ENCODE results near the gene ESRP2. TPM values are rescaled to one million over a fixed set of nuclear protein-coding genes. Genes with fewer than 3 reads are reported as not detected.

The ESRP2 gene
- total RNA-seq, 1 experiment from 2014 or later = 0.19 TPM

DNA sequence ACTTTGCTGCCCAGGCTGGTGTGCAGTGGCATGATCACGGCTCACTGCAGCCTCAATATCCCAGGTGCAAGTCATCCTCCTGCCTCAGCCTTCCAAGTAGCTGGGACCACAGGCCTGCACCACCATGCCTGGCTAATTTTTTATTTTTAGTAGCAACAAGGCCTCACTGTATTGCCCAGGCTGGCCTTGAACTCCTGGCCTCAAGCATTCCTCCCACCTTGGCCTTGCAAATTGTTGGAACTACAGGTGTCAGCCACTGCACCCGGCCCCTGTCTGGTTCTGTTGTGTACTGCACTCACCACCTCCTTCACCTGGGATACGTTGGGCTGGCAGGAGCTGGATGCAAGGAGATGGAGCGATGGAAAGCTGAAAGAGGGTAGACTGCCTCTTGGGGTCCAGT, 17.8 kb upstream of the ESRP2 start:
- H3K4me1 ChIP-seq (ENCODE audit: insufficient read depth, low read length, poor library complexity, severe bottlenecking) = no peaks in the 10 kb centered on the region
- no peak overlapping the region for H3K4me3 ChIP-seq (ENCODE audit: low read depth, low read length, poor library complexity, severe bottlenecking)
- no peaks in the 10 kb centered on the region for H3K27me3 ChIP-seq (replicated peaks; ENCODE audit: insufficient read depth, low read depth, low read length, poor library complexity)
- intact Hi-C loops (cut with micrococcal nuclease; ENCODE audit: unreplicated experiment) = no loop called here
- POLR2A ChIA-PET (ENCODE audit: low non-redundant PET) = no interaction called here
- no TSS peak for BruUV-seq (replicated peaks)
- CTCF ChIA-PET = no interaction called here
- DNase-seq (ENCODE audit: low spot score) = no peak
- H3K9me3 ChIP-seq (ENCODE audit: low read depth, low read length, poor library complexity, severe bottlenecking) = no peaks in the 10 kb centered on the region
- no peak overlapping the region for H3K27ac ChIP-seq (ENCODE audit: low read depth, low read length, poor library complexity, severe bottlenecking)
- H3K36me3 ChIP-seq (ENCODE audit: insufficient read depth, low read length, poor library complexity, severe bottlenecking) = no peaks in the 10 kb centered on the region
- TF ChIP-seq EZH2 (IDR thresholded peaks at IDR 0.05; ENCODE audit: borderline replicate concordance, low read depth, low read length, poor library complexity, severe bottlenecking) = no peak
- TF ChIP-seq, protein P1, sequence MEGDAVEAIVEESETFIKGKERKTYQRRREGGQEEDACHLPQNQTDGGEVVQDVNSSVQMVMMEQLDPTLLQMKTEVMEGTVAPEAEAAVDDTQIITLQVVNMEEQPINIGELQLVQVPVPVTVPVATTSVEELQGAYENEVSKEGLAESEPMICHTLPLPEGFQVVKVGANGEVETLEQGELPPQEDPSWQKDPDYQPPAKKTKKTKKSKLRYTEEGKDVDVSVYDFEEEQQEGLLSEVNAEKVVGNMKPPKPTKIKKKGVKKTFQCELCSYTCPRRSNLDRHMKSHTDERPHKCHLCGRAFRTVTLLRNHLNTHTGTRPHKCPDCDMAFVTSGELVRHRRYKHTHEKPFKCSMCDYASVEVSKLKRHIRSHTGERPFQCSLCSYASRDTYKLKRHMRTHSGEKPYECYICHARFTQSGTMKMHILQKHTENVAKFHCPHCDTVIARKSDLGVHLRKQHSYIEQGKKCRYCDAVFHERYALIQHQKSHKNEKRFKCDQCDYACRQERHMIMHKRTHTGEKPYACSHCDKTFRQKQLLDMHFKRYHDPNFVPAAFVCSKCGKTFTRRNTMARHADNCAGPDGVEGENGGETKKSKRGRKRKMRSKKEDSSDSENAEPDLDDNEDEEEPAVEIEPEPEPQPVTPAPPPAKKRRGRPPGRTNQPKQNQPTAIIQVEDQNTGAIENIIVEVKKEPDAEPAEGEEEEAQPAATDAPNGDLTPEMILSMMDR (conservative IDR thresholded peaks at IDR 0.05; ENCODE audit: low read depth, low read length) = no peak

DNA sequence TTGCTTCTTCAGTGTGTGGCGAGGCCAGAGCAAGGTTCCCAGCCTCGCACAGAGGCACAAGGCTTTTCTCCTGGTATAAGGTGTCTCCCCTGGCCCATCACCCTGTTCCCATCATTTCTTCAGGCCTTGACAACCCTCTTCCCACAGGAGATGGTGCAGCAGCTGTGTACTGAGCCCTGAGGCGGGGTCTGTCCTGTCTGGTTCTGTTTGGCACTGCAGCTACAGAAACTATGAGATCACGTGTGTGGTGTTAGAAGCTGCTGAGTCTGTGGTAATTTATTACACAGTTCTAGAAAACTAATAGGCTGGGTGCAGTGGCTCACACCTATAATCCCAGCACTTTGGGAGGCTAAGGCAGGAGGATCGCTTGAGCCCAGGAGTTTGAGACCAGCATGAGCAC, 16.5 kb upstream of the ESRP2 start:
- no peaks in the 10 kb centered on the region for H3K9me3 ChIP-seq (ENCODE audit: low read depth, low read length, poor library complexity, severe bottlenecking)
- BruUV-seq (replicated peaks) = no TSS peak
- intact Hi-C loops (cut with micrococcal nuclease; ENCODE audit: unreplicated experiment) = no loop called here
- ChIA-PET CTCF (no interaction called here), POLR2A (ENCODE audit: low non-redundant PET) (interaction anchor here (0.6 kb wide), 1 partner anchor 442 kb away, joined by 6 read pairs; no protein-coding TSS in a partner anchor)
- H3K27me3 ChIP-seq (replicated peaks; ENCODE audit: insufficient read depth, low read depth, low read length, poor library complexity) = no peaks in the 10 kb centered on the region
- H3K4me3 ChIP-seq (ENCODE audit: low read depth, low read length, poor library complexity, severe bottlenecking) = no peak overlapping the region
- no peaks in the 10 kb centered on the region for H3K4me1 ChIP-seq (ENCODE audit: insufficient read depth, low read length, poor library complexity, severe bottlenecking)
- no peak for TF ChIP-seq EZH2 (IDR thresholded peaks at IDR 0.05; ENCODE audit: borderline replicate concordance, low read depth, low read length, poor library complexity, severe bottlenecking)
- TF ChIP-seq, protein P1 (conservative IDR thresholded peaks at IDR 0.05; ENCODE audit: low read depth, low read length) = no peak
- no peaks in the 10 kb centered on the region for H3K36me3 ChIP-seq (ENCODE audit: insufficient read depth, low read length, poor library complexity, severe bottlenecking)
- no peak overlapping the region for H3K27ac ChIP-seq (ENCODE audit: low read depth, low read length, poor library complexity, severe bottlenecking)
- no peak for DNase-seq (ENCODE audit: low spot score)

- Histone ChIP-seq H3K27ac (ENCODE audit: low read depth, low read length, poor library complexity, severe bottlenecking) (no peak overlapping the region), H3K4me1 (ENCODE audit: insufficient read depth, low read length, poor library complexity, severe bottlenecking) (no peaks in the 10 kb centered on the region), H3K27me3 (replicated peaks; ENCODE audit: insufficient read depth, low read depth, low read length, poor library complexity) (no peaks in the 10 kb centered on the region), H3K4me3 (ENCODE audit: low read depth, low read length, poor library complexity, severe bottlenecking) (no peak overlapping the region), H3K9me3 (ENCODE audit: low read depth, low read length, poor library complexity, severe bottlenecking) (no peaks in the 10 kb centered on the region), H3K36me3 (ENCODE audit: insufficient read depth, low read length, poor library complexity, severe bottlenecking) (no peaks in the 10 kb centered on the region)
- CTCF ChIA-PET = no interaction called here
- DNase-seq (ENCODE audit: low spot score) = no peak
- no TSS peak for BruUV-seq (replicated peaks)
- POLR2A ChIA-PET (ENCODE audit: low non-redundant PET) = interaction anchor here (0.6 kb wide), 1 partner anchor 442 kb away, joined by 6 read pairs; no protein-coding TSS in a partner anchor
- no peak for TF ChIP-seq EZH2 (IDR thresholded peaks at IDR 0.05; ENCODE audit: borderline replicate concordance, low read depth, low read length, poor library complexity, severe bottlenecking)
- TF ChIP-seq, protein P1 (conservative IDR thresholded peaks at IDR 0.05; ENCODE audit: low read depth, low read length) = no peak
- intact Hi-C loops (cut with micrococcal nuclease; ENCODE audit: unreplicated experiment) = no loop called here
Measured at GRCh38 chr16:68251832-68252231, 15.9 kb upstream of the ESRP2 start.

Data from A673 (cell line).